ENCODE data around the gene PIEZO2.

Gene PIEZO2

GRCh38 chr18:11019295-11020105 is 129.9 kb downstream of the PIEZO2 start:
- H3K27me3 Mint-ChIP-seq: no peaks in the 10 kb centered on the region
- no peaks in the 10 kb centered on the region for H3K4me1 Mint-ChIP-seq
- H3K4me3 Mint-ChIP-seq: no peak overlapping the region
- H3K9me3 Mint-ChIP-seq: no peaks in the 10 kb centered on the region
- no peak overlapping the region for H3K27ac Mint-ChIP-seq
- ATAC-seq (no peak), DNase-seq (no peak)

- H3K27ac Mint-ChIP-seq: no peak overlapping the region
- no peak overlapping the region for H3K4me3 Mint-ChIP-seq
- DNase-seq (no peak), ATAC-seq (no peak)
- no peaks in the 10 kb centered on the region for H3K9me3 Mint-ChIP-seq
- H3K4me1 Mint-ChIP-seq: no peaks in the 10 kb centered on the region
- H3K27me3 Mint-ChIP-seq: no peaks in the 10 kb centered on the region
Observed at GRCh38 chr18:11009869-11010268, 139.5 kb downstream of the PIEZO2 start.

GRCh38 chr18:11009147-11009546 is 140.2 kb downstream of the PIEZO2 start:
- ATAC-seq (no peak), DNase-seq (no peak)
- H3K4me3 Mint-ChIP-seq: no peak overlapping the region
- no peaks in the 10 kb centered on the region for H3K27me3 Mint-ChIP-seq
- no peaks in the 10 kb centered on the region for H3K9me3 Mint-ChIP-seq
- no peak overlapping the region for H3K27ac Mint-ChIP-seq
- no peaks in the 10 kb centered on the region for H3K4me1 Mint-ChIP-seq

GRCh38 chr18:11008505-11008904 is 140.9 kb downstream of the PIEZO2 start:
- Mint-ChIP-seq H3K27ac (no peak overlapping the region), H3K9me3 (no peaks in the 10 kb centered on the region), H3K27me3 (no peaks in the 10 kb centered on the region), H3K4me1 (no peaks in the 10 kb centered on the region), H3K4me3 (no peak overlapping the region)
- ATAC-seq: no peak
- DNase-seq: no peak

- H3K27me3 Mint-ChIP-seq: no peaks in the 10 kb centered on the region
- ATAC-seq (no peak), DNase-seq (no peak)
- no peaks in the 10 kb centered on the region for H3K4me1 Mint-ChIP-seq
- no peaks in the 10 kb centered on the region for H3K9me3 Mint-ChIP-seq
- H3K4me3 Mint-ChIP-seq: no peak overlapping the region
- H3K27ac Mint-ChIP-seq: no peak overlapping the region
Observed at GRCh38 chr18:11005528-11005927, 143.8 kb downstream of the PIEZO2 start.

- no peak for ATAC-seq
- Mint-ChIP-seq H3K9me3 (no peaks in the 10 kb centered on the region), H3K4me1 (no peaks in the 10 kb centered on the region), H3K27me3 (no peaks in the 10 kb centered on the region), H3K4me3 (no peak overlapping the region), H3K27ac (no peak overlapping the region)
- no peak for DNase-seq
Observed at GRCh38 chr18:11004951-11005350, 144.4 kb downstream of the PIEZO2 start.

- H3K9me3 Mint-ChIP-seq: no peaks in the 10 kb centered on the region
- H3K27ac Mint-ChIP-seq: no peak overlapping the region
- no peak for ATAC-seq
- no peak overlapping the region for H3K4me3 Mint-ChIP-seq
- no peaks in the 10 kb centered on the region for H3K4me1 Mint-ChIP-seq
- no peaks in the 10 kb centered on the region for H3K27me3 Mint-ChIP-seq
- no peak for DNase-seq
Observed at GRCh38 chr18:11004294-11004693, 145.1 kb downstream of the PIEZO2 start.

- H3K4me3 Mint-ChIP-seq: no peak overlapping the region
- H3K4me1 Mint-ChIP-seq: no peaks in the 10 kb centered on the region
- H3K9me3 Mint-ChIP-seq: peaks cover 0 to 1% of the 10 kb centered on the region in 2 donors
- H3K27ac Mint-ChIP-seq: no peak overlapping the region
- DNase-seq: no peak
- H3K27me3 Mint-ChIP-seq: no peaks in the 10 kb centered on the region
- no peak for ATAC-seq
Observed at GRCh38 chr18:11002796-11003195, 146.6 kb downstream of the PIEZO2 start.

- no peaks in the 10 kb centered on the region for H3K27me3 Mint-ChIP-seq
- H3K9me3 Mint-ChIP-seq: peaks cover under 1 to 7% of the 10 kb centered on the region in 2 donors
- H3K27ac Mint-ChIP-seq: no peak overlapping the region
- H3K4me1 Mint-ChIP-seq: no peaks in the 10 kb centered on the region
- no peak overlapping the region for H3K4me3 Mint-ChIP-seq
- ATAC-seq (no peak), DNase-seq (no peak)
Observed at GRCh38 chr18:11002277-11002676, 147.1 kb downstream of the PIEZO2 start.

- H3K4me1 Mint-ChIP-seq: no peaks in the 10 kb centered on the region
- H3K27ac Mint-ChIP-seq: no peak overlapping the region
- peaks cover 10 to 15% of the 10 kb centered on the region in 2 donors for H3K9me3 Mint-ChIP-seq
- DNase-seq (no peak), ATAC-seq (no peak)
- H3K27me3 Mint-ChIP-seq: peaks cover 7% of the 10 kb centered on the region
- H3K4me3 Mint-ChIP-seq: no peak overlapping the region
Observed at GRCh38 chr18:11000071-11000470, 149.3 kb downstream of the PIEZO2 start.

GRCh38 chr18:10997885-10998284 is 151.5 kb downstream of the PIEZO2 start:
- H3K27me3 Mint-ChIP-seq: peaks cover 7% of the 10 kb centered on the region
- no peak for ATAC-seq
- H3K4me3 Mint-ChIP-seq: no peak overlapping the region
- H3K9me3 Mint-ChIP-seq: peaks cover 22 to 25% of the 10 kb centered on the region in 2 donors
- DNase-seq: no peak
- no peaks in the 10 kb centered on the region for H3K4me1 Mint-ChIP-seq
- no peak overlapping the region for H3K27ac Mint-ChIP-seq

GRCh38 chr18:10995550-10995949 is 153.8 kb downstream of the PIEZO2 start:
- peaks cover 36% of the 10 kb centered on the region in 2 donors for H3K9me3 Mint-ChIP-seq
- no peak overlapping the region for H3K4me3 Mint-ChIP-seq
- DNase-seq (no peak), ATAC-seq (no peak)
- H3K27ac Mint-ChIP-seq: no peak overlapping the region
- H3K4me1 Mint-ChIP-seq: no peaks in the 10 kb centered on the region
- H3K27me3 Mint-ChIP-seq: peaks cover 7% of the 10 kb centered on the region

GRCh38 chr18:10989486-10989885 is 159.9 kb downstream of the PIEZO2 start:
- ATAC-seq: no peak
- no peak overlapping the region for H3K27ac Mint-ChIP-seq
- no peak for DNase-seq
- H3K27me3 Mint-ChIP-seq: no peaks in the 10 kb centered on the region
- no peaks in the 10 kb centered on the region for H3K4me1 Mint-ChIP-seq
- H3K4me3 Mint-ChIP-seq: no peak overlapping the region
- H3K9me3 Mint-ChIP-seq: peaks cover 36 to 38% of the 10 kb centered on the region in 2 donors

- ATAC-seq (no peak), DNase-seq (no peak)
- Mint-ChIP-seq H3K9me3 (peaks cover 20 to 24% of the 10 kb centered on the region in 2 donors), H3K4me3 (no peak overlapping the region), H3K4me1 (no peaks in the 10 kb centered on the region), H3K27ac (no peak overlapping the region), H3K27me3 (no peaks in the 10 kb centered on the region)
Observed at GRCh38 chr18:10985689-10986088, 163.7 kb downstream of the PIEZO2 start.

GRCh38 chr18:10979411-10979810 is 170.0 kb downstream of the PIEZO2 start:
- ATAC-seq: no peak

GRCh38 chr18:10977042-10977441 is 172.3 kb downstream of the PIEZO2 start:
- ATAC-seq: no peak
- Mint-ChIP-seq H3K27me3 (no peaks in the 10 kb centered on the region), H3K9me3 (no peaks in the 10 kb centered on the region)

More at GRCh38 chr18:10979411-10979810, 170.0 kb downstream of the PIEZO2 start:
- Mint-ChIP-seq H3K27me3 (no peaks in the 10 kb centered on the region), H3K4me1 (no peaks in the 10 kb centered on the region), H3K27ac (no peak overlapping the region), H3K9me3 (peaks cover 6 to 10% of the 10 kb centered on the region in 2 donors), H3K4me3 (no peak overlapping the region)
- DNase-seq: no peak

More at GRCh38 chr18:10977042-10977441, 172.3 kb downstream of the PIEZO2 start:
- no peak for DNase-seq
- no peaks in the 10 kb centered on the region for H3K4me1 Mint-ChIP-seq
- no peak overlapping the region for H3K4me3 Mint-ChIP-seq
- no peak overlapping the region for H3K27ac Mint-ChIP-seq
